Stimulated activated CD4-positive, alpha-beta T cell treated with anti-CD3 and anti-CD28 coated beads, Interleukin-1b, Interleukin-23, amount 100 ng/mL, for 1 hour (primary cell): ENCODE measurements around the gene FADS2.

Experiments
- DNase-seq, 2 donors: peaks; one replicate each; pipeline ENCODE4 v3.0.0-alpha.2; 2020; ENCODE audit warnings: low read depth in 2 of 2

FADS2 gene

GRCh38 chr11:61795876-61796526, 32.1 kb upstream of the FADS2 start:
- DNase-seq, result no peak

GRCh38 chr11:61797263-61797944, 30.7 kb upstream of the FADS2 start:
- DNase-seq, result peak; percentile 41 to 46

GRCh38 chr11:61799665-61800284, 28.3 kb upstream of the FADS2 start:
- DNase-seq, result no peak

- no peak for DNase-seq
These were observed 27.5 kb upstream of the FADS2 start for GRCh38 chr11:61800331-61801281.

DNA sequence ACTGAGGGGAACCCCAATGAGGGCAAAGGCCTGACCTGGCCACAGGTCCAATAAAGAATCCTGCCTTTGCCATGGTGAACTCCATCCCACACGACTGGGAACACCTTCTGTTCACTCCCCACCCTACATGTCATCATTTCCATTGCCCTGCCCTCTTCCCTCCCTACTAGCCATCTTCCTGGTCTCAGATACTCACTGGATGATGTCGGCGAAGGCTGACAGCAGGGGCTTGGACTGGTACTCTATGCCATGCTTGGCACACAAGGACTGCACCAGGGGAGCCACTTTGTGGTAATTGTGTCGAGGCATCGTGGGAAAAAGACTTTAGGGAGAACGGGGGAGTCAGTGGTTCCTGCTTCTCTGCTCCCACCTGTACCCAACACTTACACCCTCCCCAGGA, 25.5 kb upstream of the FADS2 start:
- no peak for DNase-seq

GRCh38 chr11:61803889-61804647, 24.0 kb upstream of the FADS2 start:
- DNase-seq, result no peak

GRCh38 chr11:61805146-61805545, 23.0 kb upstream of the FADS2 start:
- no peak for DNase-seq

DNA sequence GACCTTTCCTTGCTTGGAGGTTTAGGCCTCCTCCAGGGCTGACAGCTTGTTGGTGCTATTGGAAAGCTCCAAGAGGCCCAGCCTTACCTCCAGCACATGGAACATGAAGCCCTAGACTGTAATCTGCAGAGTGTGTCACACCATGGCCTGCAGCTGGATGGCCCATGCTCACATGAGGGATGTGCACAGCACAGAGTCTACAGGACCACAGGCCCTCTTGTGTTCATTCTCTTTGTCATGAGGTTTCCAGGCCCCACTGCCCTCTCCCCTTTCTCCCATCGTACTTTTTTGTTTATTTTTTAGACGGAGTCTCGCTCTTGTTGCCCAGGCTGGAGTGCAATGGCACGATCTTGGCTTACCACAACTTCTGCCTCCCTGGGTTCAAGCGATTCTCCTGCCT, 21.3 kb upstream of the FADS2 start:
- no peak for DNase-seq

- no peak for DNase-seq
These were observed 17.4 kb upstream of the FADS2 start for GRCh38 chr11:61810671-61811175.

GRCh38 chr11:61811831-61812230, 16.3 kb upstream of the FADS2 start:
- no peak for DNase-seq

- DNase-seq, result no peak
These were observed 15.2 kb upstream of the FADS2 start for GRCh38 chr11:61812736-61813411.

DNA sequence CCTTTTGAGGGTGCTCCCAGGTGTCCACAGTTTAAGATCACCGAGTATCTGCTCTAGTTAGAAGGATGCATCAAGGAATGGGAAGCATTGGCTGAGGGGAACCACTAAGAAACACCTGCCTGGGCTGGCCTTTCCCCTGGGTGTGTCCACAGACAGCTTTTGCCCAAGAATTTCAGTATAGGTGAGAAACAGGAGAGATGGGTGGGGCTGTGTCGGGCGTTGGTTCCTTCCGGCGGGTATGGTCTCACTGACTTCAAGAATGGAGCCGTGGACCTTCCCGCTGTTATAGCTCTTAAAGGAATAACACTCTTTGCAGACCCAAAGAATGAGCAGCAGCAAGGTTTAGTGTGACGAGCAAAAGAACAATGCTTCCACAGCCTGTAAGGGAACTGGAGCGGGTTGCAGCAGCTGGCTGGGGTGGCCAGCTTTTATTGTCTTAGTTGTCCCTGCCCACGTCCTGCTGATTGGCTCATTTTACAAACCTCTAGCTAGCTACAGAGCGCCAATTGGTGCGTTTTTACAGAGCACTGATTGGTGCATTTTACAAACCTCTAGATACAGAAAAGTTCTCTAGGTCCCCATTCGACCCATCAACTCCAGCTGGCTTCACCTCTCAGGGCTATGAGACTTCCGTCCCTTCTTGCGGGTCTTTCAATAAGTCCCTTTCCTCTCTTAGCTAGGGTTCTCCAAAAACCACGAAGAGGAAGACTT, 13.7 kb upstream of the FADS2 start:
- DNase-seq, result no peak

GRCh38 chr11:61814958-61815789, 12.9 kb upstream of the FADS2 start:
- no peak for DNase-seq

- no peak for DNase-seq
These were observed 12.0 kb upstream of the FADS2 start for GRCh38 chr11:61815790-61816735.

DNA sequence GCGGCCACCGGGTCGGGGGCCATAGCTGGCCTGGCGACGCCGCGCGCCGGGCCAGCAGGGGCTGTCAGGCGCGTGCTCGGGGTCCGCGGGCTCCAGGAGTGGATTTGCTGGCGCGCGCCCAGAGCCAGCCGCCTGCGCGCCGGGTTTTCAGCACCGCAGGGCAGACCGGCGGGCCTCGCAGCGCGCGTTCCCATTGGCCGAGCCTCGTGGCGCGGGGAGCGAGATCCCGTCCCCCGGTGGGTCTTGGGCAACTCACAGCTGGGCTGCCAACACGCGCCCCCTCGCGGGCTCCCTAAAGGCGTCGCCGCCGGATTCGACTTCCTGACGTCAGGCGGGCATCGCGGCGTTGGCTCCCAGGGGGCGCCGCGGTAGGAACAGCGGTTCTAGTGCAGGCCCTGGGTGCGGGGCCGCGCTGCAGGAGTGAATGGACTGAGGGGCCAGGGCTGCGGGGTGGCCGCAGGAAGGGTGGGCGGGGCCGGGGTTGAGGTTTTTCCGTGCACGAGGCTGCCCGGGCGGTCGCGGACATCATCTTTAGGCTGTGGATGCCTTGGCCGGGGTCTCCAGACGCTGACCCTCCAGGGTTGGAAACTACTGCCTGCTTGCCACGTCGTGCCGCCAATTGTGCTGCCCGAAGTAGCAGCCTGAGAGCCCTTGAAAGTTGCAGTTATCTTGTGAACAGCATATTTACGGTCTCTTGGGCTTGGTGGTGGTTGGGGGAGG, 11.2 kb upstream of the FADS2 start, which contains the start of gene FADS1:
Gene FADS1 (minus strand): TSS at position 268 of the 720 bp plus-strand sequence. CDS start 74 bp downstream, at position 194.
- DNase-seq, result peak in 1 of 2 donors; percentile 21

GRCh38 chr11:61817471-61818202, 10.5 kb upstream of the FADS2 start:
- DNase-seq, result no peak
